Inflammatory macrophage (primary cell): Measurements from ENCODE around the gene MYBPH.

Experiments used
- DNase-seq, 2 donors: peaks; one replicate each; pipeline ENCODE4 v3.0.0-alpha.2; 2020 to 2022

Gene MYBPH

GRCh38 chr1:203199816-203200571 lies 24.4 kb upstream of the MYBPH start:
- peak; percentile 86 to 87 for DNase-seq

DNA sequence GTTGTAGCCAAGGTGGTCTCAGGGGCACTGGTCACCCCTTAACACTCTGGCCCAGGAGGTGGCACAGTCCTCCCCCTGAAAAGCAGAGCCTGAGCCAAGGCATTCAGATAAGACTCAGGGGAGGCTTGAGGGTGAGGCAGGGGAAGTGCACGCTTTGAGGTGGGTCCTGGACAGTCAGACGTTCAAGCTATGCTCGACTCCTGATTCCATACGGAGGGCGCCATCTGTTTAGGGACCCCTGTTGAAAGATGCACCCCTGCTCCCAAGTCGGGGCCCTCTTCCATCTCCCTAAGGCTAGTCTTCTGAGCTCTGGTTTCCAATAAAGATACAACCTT lies 23.8 kb upstream of the MYBPH start:
- DNase-seq: no peak

DNA sequence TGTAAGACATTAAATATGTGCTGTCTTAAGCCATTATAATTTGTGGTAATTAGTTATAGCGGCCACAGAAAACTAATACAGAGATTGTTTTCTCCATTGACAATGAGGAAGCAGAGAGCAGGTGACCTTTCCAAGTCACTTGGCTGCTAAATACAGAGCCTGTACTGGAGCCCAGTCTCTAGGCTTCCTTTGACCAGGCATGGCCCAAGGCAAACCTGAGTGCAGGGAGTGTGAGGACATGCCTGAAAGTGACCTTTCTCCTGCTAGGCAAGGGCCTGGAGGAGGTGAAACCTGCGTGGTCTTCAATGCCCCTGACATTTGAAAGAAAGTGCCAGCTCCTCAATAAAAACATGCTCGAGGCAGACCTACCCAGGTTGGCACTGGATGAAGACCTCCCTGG lies 23.4 kb upstream of the MYBPH start:
- DNase-seq: no peak

DNA sequence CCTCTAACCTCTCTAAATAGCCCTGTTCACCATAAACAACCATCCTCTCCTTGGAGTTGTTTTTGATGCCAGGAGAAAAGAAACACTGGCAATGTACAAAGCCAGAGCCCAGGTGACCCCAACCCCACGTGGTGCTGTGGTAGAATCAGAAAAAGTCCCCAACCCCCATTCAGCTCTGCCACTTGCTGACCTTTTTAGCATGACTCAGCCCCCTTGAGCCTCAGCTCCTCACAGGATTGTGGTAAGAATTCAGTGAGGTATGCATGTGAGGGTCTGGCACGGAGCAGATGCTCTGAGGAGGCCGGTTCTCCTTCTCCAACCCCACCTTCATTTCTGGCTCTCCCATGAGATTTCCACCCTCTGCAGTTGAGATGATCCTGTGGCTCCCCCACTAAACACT lies 22.0 kb upstream of the MYBPH start:
- no peak for DNase-seq

DNA sequence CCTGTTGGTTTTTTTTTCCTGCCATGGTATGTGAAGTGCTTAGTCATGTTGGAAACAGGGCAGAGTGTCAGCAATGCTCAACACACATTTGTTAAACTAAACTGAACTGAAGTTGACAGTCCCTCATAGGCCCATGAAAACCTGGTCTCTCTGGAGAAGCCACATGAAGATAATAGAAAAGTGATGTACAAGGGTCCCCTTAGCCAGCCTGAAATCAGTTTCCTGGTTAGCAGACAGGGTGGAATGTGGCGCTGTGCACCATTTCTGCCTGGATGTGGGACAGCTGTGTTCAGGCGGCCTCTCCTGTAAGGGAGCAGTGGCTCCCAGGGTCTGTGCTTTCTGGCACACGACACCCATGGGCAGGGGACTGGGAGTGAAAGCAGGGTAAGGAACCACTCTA lies 20.7 kb upstream of the MYBPH start:
- no peak for DNase-seq

DNA sequence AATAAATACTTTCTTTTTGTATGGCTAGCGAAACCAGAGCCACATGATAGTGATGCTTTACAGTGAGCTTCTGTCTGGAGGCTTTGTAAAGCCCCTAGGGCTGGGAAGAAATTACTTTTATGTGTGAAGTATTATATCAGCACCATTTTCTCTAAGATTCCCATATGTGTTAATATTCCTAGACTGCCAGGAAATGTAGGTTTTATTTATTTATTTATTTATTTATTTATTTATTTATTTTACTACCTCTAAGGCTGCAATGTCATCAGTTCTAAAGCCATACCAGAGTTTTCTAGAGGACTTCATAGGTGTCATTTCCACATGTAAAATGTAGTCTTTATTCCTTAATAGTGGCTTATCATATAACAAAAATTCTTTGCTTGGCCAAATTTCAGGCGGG lies 15.3 kb upstream of the MYBPH start:
- no peak for DNase-seq

DNA sequence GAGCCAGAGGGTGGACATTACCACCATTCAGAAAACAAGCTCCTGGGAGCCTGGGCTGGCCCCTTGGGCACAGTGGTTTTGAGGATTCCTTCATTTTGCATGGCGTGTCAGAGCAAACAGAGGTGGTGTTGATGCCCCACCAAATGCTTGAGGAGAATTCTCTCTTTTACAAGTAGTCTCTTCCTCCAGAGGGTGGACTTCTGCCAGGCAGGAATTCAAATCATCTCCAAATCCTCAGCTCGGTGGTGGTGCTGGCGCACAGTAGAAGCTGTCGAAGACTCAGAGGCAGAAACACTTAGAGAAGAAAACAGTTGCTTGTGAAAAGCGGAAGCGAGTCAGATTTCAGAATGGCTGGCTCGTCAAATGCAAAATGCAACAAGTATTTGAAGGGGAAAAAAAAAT lies 14.3 kb upstream of the MYBPH start:
- no peak for DNase-seq

GRCh38 chr1:203188686-203189232 lies 13.1 kb upstream of the MYBPH start:
- DNase-seq: no peak

DNA sequence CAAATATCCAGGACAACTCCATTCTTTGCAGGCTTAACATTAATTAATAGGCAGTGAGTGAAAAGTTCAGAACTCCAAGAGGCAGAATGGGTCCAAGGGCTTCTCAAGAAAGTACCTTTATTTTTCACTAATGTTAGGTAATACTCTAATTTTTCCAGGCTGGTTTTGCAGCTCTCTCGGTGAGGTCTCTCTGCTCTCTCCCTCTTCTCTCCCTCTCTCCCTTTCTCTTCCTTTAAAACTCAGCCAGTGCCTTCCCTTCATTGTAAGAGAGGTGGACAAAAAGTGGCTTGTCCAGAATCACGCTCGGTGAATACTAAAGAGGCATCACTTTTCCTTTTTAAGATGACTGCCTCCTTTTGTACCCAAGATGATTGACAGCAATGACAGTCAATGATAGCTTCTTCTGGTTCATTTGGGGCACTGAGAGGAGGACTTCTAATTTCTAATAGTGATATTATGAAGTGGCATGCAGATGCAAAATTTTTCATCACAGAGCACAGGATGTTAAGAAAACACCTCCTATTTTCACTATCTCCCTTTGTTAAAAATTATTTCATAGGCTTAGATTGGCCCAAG lies 12.2 kb upstream of the MYBPH start:
- DNase-seq: no peak

- peak; percentile 60 to 84 for DNase-seq
These were observed 11.7 kb upstream of the MYBPH start for GRCh38 chr1:203187304-203187685.

GRCh38 chr1:203186446-203187303 lies 11.0 kb upstream of the MYBPH start, which contains the start of gene CHI3L1:
Gene CHI3L1, minus strand, starts transcription at chr1:203186704. Its CDS starts 81 bp downstream, at chr1:203186623.
- peak; percentile 92 to 97 for DNase-seq

DNA sequence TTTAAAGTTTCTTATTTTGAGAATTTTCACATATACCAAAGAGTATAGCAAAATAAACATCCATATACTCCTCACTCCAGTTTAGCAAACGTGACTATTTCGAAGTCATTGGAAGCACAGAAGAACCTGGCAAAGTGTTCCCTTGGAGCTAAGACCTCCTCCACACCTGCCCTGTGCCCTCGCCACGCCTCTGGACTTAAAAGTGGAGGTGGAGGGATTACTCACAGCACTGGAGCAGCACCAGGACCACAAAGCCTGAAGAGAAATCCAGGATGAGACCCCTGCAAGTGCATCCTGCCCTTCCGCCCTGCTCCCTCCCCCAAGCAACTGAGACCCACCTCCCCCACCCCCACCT lies 10.4 kb upstream of the MYBPH start:
- no peak for DNase-seq

GRCh38 chr1:203185585-203185984 lies 10.0 kb upstream of the MYBPH start:
- DNase-seq: no peak

- no peak for DNase-seq
These were observed 9.4 kb upstream of the MYBPH start for GRCh38 chr1:203185061-203185461.

DNA sequence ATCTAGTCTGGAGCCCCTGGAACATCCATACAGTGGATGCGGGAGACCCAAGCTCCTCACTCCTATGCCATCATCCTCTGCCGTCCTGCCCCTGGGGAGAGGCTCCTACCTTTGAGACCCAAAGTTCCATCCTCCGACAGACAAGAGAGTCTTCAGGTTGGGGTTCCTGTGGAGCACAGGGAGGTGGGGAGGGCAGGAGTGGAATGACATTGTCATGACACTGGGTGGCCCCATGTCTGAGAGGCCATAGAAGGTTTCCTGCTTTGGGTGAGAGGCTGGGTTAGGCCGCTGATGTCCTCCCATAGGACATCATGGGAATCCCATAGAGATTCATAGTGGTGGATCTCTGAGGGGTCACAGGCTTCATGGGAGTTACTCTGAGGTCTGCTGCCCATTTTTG lies 8.8 kb upstream of the MYBPH start:
- no peak for DNase-seq

DNA sequence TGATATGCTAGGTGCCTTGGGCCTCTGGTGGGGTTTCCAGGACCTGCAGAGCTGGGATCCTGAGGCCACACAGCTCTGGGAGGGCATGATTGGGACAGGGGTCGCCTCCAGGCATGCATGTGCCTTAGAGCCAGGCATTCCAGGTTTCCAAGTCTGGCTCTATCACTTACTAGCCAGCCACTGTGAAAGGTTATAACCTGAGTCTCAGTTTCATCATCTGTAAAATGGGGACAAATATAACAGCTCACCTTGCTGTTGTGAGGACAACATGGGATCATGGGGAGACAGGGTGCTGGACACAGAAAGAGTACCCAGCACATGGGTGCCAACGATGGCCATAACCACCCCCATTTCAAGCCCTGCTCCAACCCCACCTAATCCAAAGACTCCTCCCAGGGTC lies 8.2 kb upstream of the MYBPH start:
- no peak for DNase-seq

DNA sequence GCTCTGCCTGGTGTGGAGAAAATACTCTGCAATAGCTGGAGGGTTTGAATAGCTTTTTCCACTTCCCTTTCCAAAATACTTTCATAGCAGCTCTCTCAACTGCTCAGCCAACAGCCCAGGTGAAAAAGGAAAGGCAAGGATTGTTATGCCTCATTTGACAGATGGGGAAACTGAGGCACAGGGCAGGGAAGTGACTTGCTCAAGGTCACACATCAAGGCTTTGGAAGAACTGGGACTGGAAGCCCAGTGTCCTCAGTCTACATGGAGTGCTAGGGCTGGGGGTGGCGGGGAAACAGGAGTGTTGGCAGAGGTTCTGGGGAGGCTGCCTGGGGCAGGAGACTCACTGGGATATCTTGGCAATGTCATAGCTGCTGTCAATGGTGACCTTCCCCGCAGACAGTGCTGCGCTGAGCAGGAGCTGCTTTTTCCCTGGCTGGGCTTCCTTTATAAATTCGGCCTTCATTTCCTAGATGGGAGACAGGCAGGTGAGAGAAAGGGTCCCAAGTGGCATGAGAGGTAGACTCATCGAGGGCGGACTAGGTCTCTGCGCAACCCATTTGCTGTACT lies 6.8 kb upstream of the MYBPH start:
- DNase-seq: no peak

DNA sequence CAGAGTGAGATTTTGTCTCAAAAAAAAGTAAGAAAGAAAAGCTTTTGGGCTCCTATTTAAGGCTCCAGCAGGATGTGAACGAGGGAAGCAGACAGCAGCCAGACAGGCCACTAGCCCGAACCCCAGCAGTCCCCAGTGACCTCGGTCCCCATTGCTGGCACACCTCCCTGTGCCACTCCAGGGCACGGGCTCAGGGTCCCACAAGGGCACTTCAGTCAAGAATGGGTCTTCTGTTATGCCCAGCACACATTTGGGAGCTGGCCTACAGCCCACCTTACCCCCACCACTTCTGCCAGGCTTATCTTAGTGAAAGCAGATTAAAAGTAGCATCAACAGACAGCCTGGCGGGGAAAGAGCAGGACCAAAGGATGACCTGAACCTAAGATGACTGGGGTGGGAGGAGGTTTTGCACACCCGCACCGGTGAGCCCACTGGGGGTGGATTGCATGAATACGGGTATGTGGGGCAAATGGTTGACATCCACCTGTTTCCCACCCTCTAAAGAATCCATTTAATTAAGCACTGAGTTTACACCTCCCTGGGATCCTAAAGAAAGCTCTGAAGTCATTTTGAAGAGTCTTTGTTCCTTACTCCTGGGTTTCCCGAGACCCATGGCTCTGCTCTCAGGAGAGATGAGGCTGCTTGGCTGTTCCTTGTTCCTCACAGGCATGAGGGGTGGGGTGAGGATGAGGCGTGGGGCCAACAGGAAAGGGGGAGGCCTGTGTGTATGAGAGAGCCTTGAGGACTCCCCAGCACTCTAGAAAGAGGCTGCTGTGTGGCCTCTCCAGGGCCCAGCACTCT lies 6.2 kb upstream of the MYBPH start:
- DNase-seq: no peak

DNA sequence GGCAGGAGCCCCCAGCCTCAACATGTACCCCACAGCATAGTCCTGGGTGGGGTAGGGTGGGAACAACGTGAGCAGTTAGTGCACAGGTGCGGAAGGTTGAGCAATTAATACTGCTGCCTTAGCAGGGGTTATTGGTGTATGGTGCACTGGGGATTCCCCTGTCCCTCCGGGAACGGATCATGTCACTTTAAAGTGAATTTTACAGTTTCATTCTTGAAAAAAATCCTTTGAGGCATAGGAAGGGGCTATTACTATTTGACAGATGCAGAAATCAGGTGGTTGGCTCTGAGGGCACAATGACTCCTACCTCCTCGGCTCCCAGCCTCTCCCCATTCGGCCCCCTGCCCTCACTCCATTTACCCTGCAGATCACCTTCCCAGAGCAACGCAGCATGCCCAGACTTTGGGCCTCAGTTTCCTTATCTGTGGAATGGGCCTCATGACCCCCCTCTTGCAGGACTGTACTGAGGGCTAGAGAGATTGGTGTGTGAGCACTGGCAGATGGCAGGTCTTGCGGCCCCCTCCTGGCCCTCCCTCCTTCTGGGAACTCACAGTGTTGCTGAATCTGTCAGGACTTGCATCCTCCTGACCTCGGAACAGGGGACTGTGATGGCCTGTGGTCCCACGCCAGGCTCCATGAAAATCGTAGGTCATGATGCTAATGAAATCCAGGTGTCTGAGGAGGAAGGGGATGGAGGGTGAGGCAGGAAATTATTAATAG lies 5.1 kb upstream of the MYBPH start:
- no peak for DNase-seq

DNA sequence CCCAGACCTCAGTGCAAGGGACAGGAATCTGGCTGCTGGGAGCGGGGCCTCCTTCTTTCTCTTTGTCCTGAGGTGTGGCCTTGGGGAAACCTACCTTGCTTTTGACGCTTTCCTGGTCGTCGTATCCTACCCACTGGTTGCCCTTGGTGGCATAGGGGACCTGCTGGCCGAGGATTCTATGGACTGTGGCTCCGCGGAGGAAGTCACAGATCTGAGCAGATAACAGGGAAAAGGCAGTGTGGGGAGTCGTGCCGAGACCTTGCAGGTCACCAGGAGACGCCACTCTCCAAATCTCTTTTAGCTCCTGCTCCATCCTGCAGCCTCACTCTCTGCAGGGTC lies 4.0 kb upstream of the MYBPH start:
- DNase-seq: no peak

GRCh38 chr1:203178821-203179666 lies 3.4 kb upstream of the MYBPH start:
- no peak for DNase-seq
